Suprapubic skin (tissue), 3 donors: ENCODE data around the gene BMPR1B.

Experiments used
- CTCF ChIP-seq, 2 donors: fragments of 200-600 bp in 1 of 2; fragments of 450-650 bp in 1 of 2; sonication (generic) in 1 of 2; IDR thresholded peaks; one replicate each; pipeline ENCODE4 v1.5.1; 2016 to 2019; ENCODE audit warnings: antibody characterized with exemption in 2 of 2, mild to moderate bottlenecking in 1 of 2, moderate library complexity in 1 of 2
- POLR2A ChIP-seq, 2 donors: fragments of 450-650 bp; IDR thresholded peaks; one replicate each; pipeline ENCODE4 v1.6.1; 2017; ENCODE audit warnings: antibody characterized with exemption in 2 of 2, mild to moderate bottlenecking in 2 of 2, moderate library complexity in 2 of 2

- TF ChIP-seq CTCF (IDR thresholded peaks at IDR 0.05) (no peak), POLR2A (IDR thresholded peaks at IDR 0.05) (no peak)
Observed at GRCh38 chr4:94849901-94850300, 92.1 kb downstream of the BMPR1B start.
